K562 (cell line): Measurements from ENCODE around the gene PNPLA2. TPM values are rescaled to one million over a fixed set of nuclear protein-coding genes. Genes with fewer than 3 reads are reported as not detected.
A peak's percentile ranks its signal among the peaks of the same experiment; 100 is the strongest.

Experiments
- CEBPB ChIP-seq: fragments of 450-650 bp; IDR thresholded peaks from 2 replicates; pipeline ENCODE4 v1.6.1; 2016; ENCODE audit warnings: missing genetic modification characterization, missing compliant biosample characterization
- CHD2 ChIP-seq: IDR thresholded peaks from 2 replicates; pipeline ENCODE4 v1.6.1; 2011; ENCODE audit warnings: low read depth, low read length
- DEAF1 ChIP-seq: fragments of 450-650 bp; formaldehyde crosslinking; IDR thresholded peaks from 2 replicates; pipeline ENCODE4 v1.4.0; 2020; ENCODE audit warnings: mild to moderate bottlenecking, moderate library complexity
- ELF2 ChIP-seq: fragments of 250-450 bp; sonication (Bioruptor Pico); IDR thresholded peaks from 2 replicates; pipeline ENCODE4 v1.5.0; 2021; ENCODE audit warnings: mild to moderate bottlenecking
- HDGF ChIP-seq: fragments of 450-650 bp; IDR thresholded peaks from 2 replicates; pipeline ENCODE4 v1.6.1; 2016
- KLF1 ChIP-seq: fragments of 450-650 bp; IDR thresholded peaks from 2 replicates; pipeline ENCODE4 v1.6.1; 2016; ENCODE audit warnings: missing genetic modification characterization, missing compliant biosample characterization
- NCOA1 ChIP-seq: fragments of 450-650 bp; IDR thresholded peaks from 2 replicates; pipeline ENCODE4 v1.6.1; 2016; ENCODE audit warnings: low read depth
- NFE2 ChIP-seq: IDR thresholded peaks from 2 replicates; pipeline ENCODE4 v1.6.1; 2014; ENCODE audit warnings: antibody characterized with exemption, low read depth
- NR2C2 ChIP-seq, 2 experiments: fragments of 200-800 bp in 1 of 2; sonication (Bioruptor generic) in 1 of 2; sonication (generic) in 1 of 2; formaldehyde crosslinking in 1 of 2; IDR thresholded peaks; 2 replicates each; pipeline versions ENCODE4 v1.6.1 to v1.8.0; 2016 to 2022; ENCODE audit warnings: mild to moderate bottlenecking in 1 of 2, missing compliant biosample characterization in 1 of 2, missing genetic modification characterization in 1 of 2, missing genetic modification reagents in 1 of 2
- PCBP1 ChIP-seq: fragments of 200-400 bp; formaldehyde crosslinking; IDR thresholded peaks from 2 replicates; pipeline ENCODE4 v1.6.1; 2018; ENCODE audit warnings: mild to moderate bottlenecking, low read depth, low read length; ENCODE audit not compliant: poor library complexity, severe bottlenecking
- POLR2A ChIP-seq: fragments of 450-650 bp; conservative IDR thresholded peaks from 2 replicates; pipeline ENCODE4 v1.6.1; 2016
- POLR2AphosphoS5 ChIP-seq: IDR thresholded peaks from 2 replicates; pipeline ENCODE4 v1.6.1; 2011; ENCODE audit warnings: mild to moderate bottlenecking, low read depth, low read length, moderate library complexity; ENCODE audit not compliant: control insufficient read depth, insufficient read depth
- PYGO2 ChIP-seq: fragments of 450-650 bp; IDR thresholded peaks from 2 replicates; pipeline ENCODE4 v1.6.1; 2016; ENCODE audit warnings: mild to moderate bottlenecking, missing genetic modification characterization, moderate library complexity, missing compliant biosample characterization
- RAD21 ChIP-seq, 2 experiments: fragments of 250-450 bp in 1 of 2; fragments of 450-650 bp in 1 of 2; sonication (Bioruptor Pico) in 1 of 2; formaldehyde crosslinking in 1 of 2; IDR thresholded peaks in 1 of 2; conservative IDR thresholded peaks in 1 of 2; 2 replicates each; pipeline versions ENCODE4 v1.4.0 to v1.8.0; 2020 to 2022; ENCODE audit warnings: mild to moderate bottlenecking in 2 of 2, moderate library complexity in 1 of 2
- SAP30 ChIP-seq: fragments of 200-600 bp; sonication (generic); IDR thresholded peaks from 2 replicates; pipeline ENCODE4 v1.6.1; 2012; ENCODE audit warnings: borderline replicate concordance, low read depth, mild to moderate bottlenecking, moderate library complexity, low read length, control low read depth, inconsistent platforms; ENCODE audit not compliant: insufficient read depth, poor library complexity, severe bottlenecking
- SMARCE1 ChIP-seq: fragments of 450-650 bp; IDR thresholded peaks from 2 replicates; pipeline ENCODE4 v1.7.1; 2016; ENCODE audit warnings: mild to moderate bottlenecking
- SMC3 ChIP-seq: conservative IDR thresholded peaks from 2 replicates; pipeline ENCODE4 v1.6.1; 2011; ENCODE audit warnings: low read depth, low read length, improper control_type of control experiment; ENCODE audit not compliant: insufficient read depth
- THRA ChIP-seq: fragments of 450-650 bp; IDR thresholded peaks from 2 replicates; pipeline ENCODE4 v1.6.1; 2017; ENCODE audit warnings: mild to moderate bottlenecking, moderate library complexity
- USF1 ChIP-seq: sonication (generic); formaldehyde crosslinking; IDR thresholded peaks from 2 replicates; pipeline ENCODE4 v1.9.0; 2022; ENCODE audit warnings: mild to moderate bottlenecking, missing genetic modification reagents
- YY1 ChIP-seq, 3 experiments: IDR thresholded peaks; 2 replicates each; pipeline ENCODE4 v1.6.1; 2011; ENCODE audit warnings: low read length in 2 of 3, mild to moderate bottlenecking in 2 of 3, moderate library complexity in 2 of 3, borderline replicate concordance in 1 of 3, control low read depth in 1 of 3, low read depth in 1 of 3; ENCODE audit not compliant: insufficient read depth in 3 of 3, insufficient replicate concordance in 2 of 3, control insufficient read depth in 1 of 3, insufficient read length in 1 of 3; ENCODE audit errors: extremely low read depth in 1 of 3
- ZBTB33 ChIP-seq: sonication (generic); formaldehyde crosslinking; IDR thresholded peaks from 2 replicates; pipeline ENCODE4 v1.8.1; 2023; ENCODE audit warnings: mild to moderate bottlenecking, missing genetic modification reagents
- ZNF584 ChIP-seq: fragments of 200-800 bp; sonication (Bioruptor generic); IDR thresholded peaks from 2 replicates; pipeline ENCODE4 v1.6.1; 2016; ENCODE audit warnings: low read depth, mild to moderate bottlenecking, missing genetic modification characterization, missing compliant biosample characterization
- polyA plus RNA-seq, 8 experiments: library from polyadenylated mRNA; depleted of rRNA in 4 of 8; stranded (reverse) in 5 of 8; unstranded in 3 of 8; fragments of >200 nt; fragmentation: Nextera tagmentation in 2 of 8; fragmentation: Illumina TruSeq in 1 of 8; extraction: Ambion mirVana in 2 of 8; extraction: Trizol in 1 of 8; gene quantifications; 2 replicates each; pipeline versions ENCODE4 v1.2.1 to v1.2.3, GENCODE V29; 2011 to 2014; ENCODE audit warnings: inconsistent platforms in 1 of 8, missing spikeins in 1 of 8
- total RNA-seq, 7 experiments: library from RNA; depleted of rRNA in 6 of 7; stranded (reverse); fragments of >200 nt in 6 of 7; fragmentation: Illumina TruSeq in 2 of 7; extraction: Trizol in 2 of 7; gene quantifications; 2 replicates each; pipeline versions ENCODE4 v1.2.1 to v1.2.3, GENCODE V29; 2011 to 2021; ENCODE audit warnings: low replicate concordance in 1 of 7

Gene PNPLA2
- total and polyA plus RNA-seq, 9 of the 15 experiments (the other 6 are each of a cell fraction or from before 2014, with no cell fraction given) = 0.39 to 87.1 (median 8.4) TPM

GRCh38 chr11:839875-840617, 21.3 kb downstream of the PNPLA2 start (continued):
- TF ChIP-seq POLR2AphosphoS5 (peak; percentile 33; the same call in 1 of the 2 replicates), SAP30 (no peak), HDGF (no peak), YY1 (IDR thresholded peaks at IDR 0.05; ENCODE audit: borderline replicate concordance in 1 of 3, control insufficient read depth in 1 of 3, extremely low read depth in 1 of 3, insufficient read depth in 3 of 3, insufficient read length in 1 of 3, insufficient replicate concordance in 2 of 3, low read depth in 1 of 3, low read length in 2 of 3) (no peak), PYGO2 (tag) (no peak), NCOA1 (no peak), CHD2 (no peak), USF1 (CRISPR knock-in tag) (no peak), KLF1 (tag) (no peak), POLR2A (peak; percentile 32; the same call in 1 of the 2 replicates), THRA (no peak), PCBP1 (no peak), CEBPB (tag) (no peak), SMC3 (no peak), DEAF1 (no peak), ZBTB33 (CRISPR knock-in tag) (peak; percentile 81), NR2C2 (CRISPR knock-in tag; IDR thresholded peaks at IDR 0.05) (no peak), NR2C2 (tag; IDR thresholded peaks at IDR 0.05) (no peak), RAD21 (CRISPR knock-in tag; conservative IDR thresholded peaks at IDR 0.05 in 1 of 2, IDR thresholded peaks at IDR 0.05 in 1 of 2) (peak in 1 of 2 experiments; percentile 20; a peak in 2 of 4 replicates), ELF2 (CRISPR knock-in tag) (no peak), ZNF584 (CRISPR knock-in tag) (no peak), SMARCE1 (no peak), NFE2 (no peak)
